ENCODE results near the gene SPAG16.

SPAG16 gene

GRCh38 chr2:213689585-213689984 is 405.3 kb downstream of the SPAG16 start:
- TF ChIP-seq RAD21 (IDR thresholded peaks at IDR 0.05; ENCODE audit: low read depth) (no peak), FOXM1 (IDR thresholded peaks at IDR 0.05; ENCODE audit: borderline replicate concordance, low read depth) (no peak), REST (IDR thresholded peaks at IDR 0.05; ENCODE audit: low read depth) (no peak), TAF1 (IDR thresholded peaks at IDR 0.05; ENCODE audit: low read depth) (no peak), EGR1 (IDR thresholded peaks at IDR 0.05) (no peak), MAX (IDR thresholded peaks at IDR 0.05) (no peak), YY1 (IDR thresholded peaks at IDR 0.05; ENCODE audit: low read depth) (no peak), TEAD4 (IDR thresholded peaks at IDR 0.05) (no peak), NFIC (IDR thresholded peaks at IDR 0.05) (no peak), ZBTB7A (IDR thresholded peaks at IDR 0.05; ENCODE audit: low read depth) (no peak), TCF12 (IDR thresholded peaks at IDR 0.05; ENCODE audit: low read depth) (no peak), EP300 (IDR thresholded peaks at IDR 0.05; ENCODE audit: borderline replicate concordance) (no peak), USF1 (IDR thresholded peaks at IDR 0.05) (no peak)

GRCh38 chr2:213691351-213691750 is 407.1 kb downstream of the SPAG16 start:
- TF ChIP-seq ZBTB7A (IDR thresholded peaks at IDR 0.05; ENCODE audit: low read depth) = no peak
- no peak for TF ChIP-seq CEBPB (IDR thresholded peaks at IDR 0.05)
- TF ChIP-seq TAF1 (IDR thresholded peaks at IDR 0.05; ENCODE audit: low read depth) = no peak
- no peak for TF ChIP-seq YY1 (IDR thresholded peaks at IDR 0.05; ENCODE audit: low read depth)
- TF ChIP-seq EP300 (IDR thresholded peaks at IDR 0.05; ENCODE audit: borderline replicate concordance) = no peak
- TF ChIP-seq FOXM1 (IDR thresholded peaks at IDR 0.05; ENCODE audit: borderline replicate concordance, low read depth) = no peak
- no peak for TF ChIP-seq TCF12 (IDR thresholded peaks at IDR 0.05; ENCODE audit: low read depth)
- no peak for TF ChIP-seq CREB1 (IDR thresholded peaks at IDR 0.05; ENCODE audit: low read depth)
- no peak for TF ChIP-seq USF1 (IDR thresholded peaks at IDR 0.05)

- TF ChIP-seq TEAD4 (IDR thresholded peaks at IDR 0.05) (no peak), YY1 (IDR thresholded peaks at IDR 0.05; ENCODE audit: low read depth) (no peak), RAD21 (IDR thresholded peaks at IDR 0.05; ENCODE audit: low read depth) (no peak), CEBPB (IDR thresholded peaks at IDR 0.05) (no peak), NFIC (IDR thresholded peaks at IDR 0.05) (no peak), USF1 (IDR thresholded peaks at IDR 0.05) (no peak), CREB1 (IDR thresholded peaks at IDR 0.05; ENCODE audit: low read depth) (no peak), REST (IDR thresholded peaks at IDR 0.05; ENCODE audit: low read depth) (no peak), EP300 (IDR thresholded peaks at IDR 0.05; ENCODE audit: borderline replicate concordance) (no peak), FOXM1 (IDR thresholded peaks at IDR 0.05; ENCODE audit: borderline replicate concordance, low read depth) (no peak), EGR1 (IDR thresholded peaks at IDR 0.05) (no peak), TCF12 (IDR thresholded peaks at IDR 0.05; ENCODE audit: low read depth) (no peak), MAX (IDR thresholded peaks at IDR 0.05) (no peak), ZBTB7A (IDR thresholded peaks at IDR 0.05; ENCODE audit: low read depth) (no peak), TAF1 (IDR thresholded peaks at IDR 0.05; ENCODE audit: low read depth) (no peak)
Observed at GRCh38 chr2:213696442-213696841, 412.2 kb downstream of the SPAG16 start.

GRCh38 chr2:213703406-213704098 is 419.3 kb downstream of the SPAG16 start:
- no peak for TF ChIP-seq REST (IDR thresholded peaks at IDR 0.05; ENCODE audit: low read depth)
- TF ChIP-seq YY1 (IDR thresholded peaks at IDR 0.05; ENCODE audit: low read depth) = no peak
- no peak for TF ChIP-seq CEBPB (IDR thresholded peaks at IDR 0.05)
- no peak for TF ChIP-seq ZBTB7A (IDR thresholded peaks at IDR 0.05; ENCODE audit: low read depth)
- TF ChIP-seq TCF12 (IDR thresholded peaks at IDR 0.05; ENCODE audit: low read depth) = no peak
- TF ChIP-seq FOXM1 (IDR thresholded peaks at IDR 0.05; ENCODE audit: borderline replicate concordance, low read depth) = no peak
- TF ChIP-seq TAF1 (IDR thresholded peaks at IDR 0.05; ENCODE audit: low read depth) = no peak
- no peak for TF ChIP-seq EP300 (IDR thresholded peaks at IDR 0.05; ENCODE audit: borderline replicate concordance)
- no peak for TF ChIP-seq RAD21 (IDR thresholded peaks at IDR 0.05; ENCODE audit: low read depth)
- TF ChIP-seq CREB1 (IDR thresholded peaks at IDR 0.05; ENCODE audit: low read depth) = no peak

Measured in Ishikawa (cell line).